ENCODE results near the gene POLN. TPM values are rescaled to one million over a fixed set of nuclear protein-coding genes. Genes with fewer than 3 reads are reported as not detected.

The POLN gene
- total and polyA plus RNA-seq, 2 experiments from 2014 or later: 1.8 to 4.0 TPM

DNA sequence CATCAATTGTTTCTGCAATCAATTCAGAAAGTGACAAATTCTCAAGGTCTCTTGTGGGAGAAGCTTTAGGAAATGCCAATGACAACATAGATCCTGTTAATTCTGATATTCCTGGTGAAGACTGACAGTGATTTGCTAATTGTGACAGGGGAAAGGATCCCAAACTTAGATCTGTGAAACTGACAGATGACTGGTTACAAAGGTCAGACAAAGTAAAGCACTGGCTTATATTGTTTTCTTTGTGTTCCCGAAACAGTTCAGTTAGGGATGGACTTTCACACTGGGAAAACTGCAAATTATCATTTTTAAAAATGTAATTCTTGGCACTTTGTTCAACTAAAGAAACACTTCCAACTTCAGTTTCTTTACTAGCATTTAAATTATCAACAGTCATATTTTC lies 152.7 kb downstream of the POLN start:
- H3K79me2 ChIP-seq (replicated peaks; ENCODE audit: insufficient read depth): no peaks in the 10 kb centered on the region
- no peaks in the 10 kb centered on the region; the same call in 2 of the 3 replicates for H3K36me3 Mint-ChIP-seq (ENCODE audit: low read depth)
- H3K9me3 Mint-ChIP-seq: no peaks in the 10 kb centered on the region
- no peaks in the 10 kb centered on the region for H3K36me3 ChIP-seq (ENCODE audit: insufficient read depth)
- H3K27ac ChIP-seq (ENCODE audit: low read depth): no peak overlapping the region
- peaks cover 5% of the 10 kb centered on the region for H3K27me3 Mint-ChIP-seq (ENCODE audit: insufficient read depth, low read depth, poor library complexity)
- no peak overlapping the region for H3K4me3 ChIP-seq
- no peaks in the 10 kb centered on the region for H3K4me1 ChIP-seq (ENCODE audit: insufficient read depth)
- H3K27ac Mint-ChIP-seq: no peak overlapping the region
- no peaks in the 10 kb centered on the region for H3F3A ChIP-seq (replicated peaks; ENCODE audit: low read depth)
- H2AFZ ChIP-seq: no peak overlapping the region
- ATAC-seq (no peak), DNase-seq (ENCODE audit: low spot score) (no peak)
- H3K4me2 ChIP-seq: no peak overlapping the region
- no peaks in the 10 kb centered on the region; the same call in 1 of the 2 replicates for H4K20me1 ChIP-seq (replicated peaks; ENCODE audit: insufficient read depth)
- TF ChIP-seq EZH2 (IDR thresholded peaks at IDR 0.05; ENCODE audit: low read depth, unreplicated experiment) (no peak), ZNF331 (CRISPR knock-in tag; IDR thresholded peaks at IDR 0.05; ENCODE audit: low read depth) (no peak), JUNB (IDR thresholded peaks at IDR 0.05; ENCODE audit: unreplicated experiment) (no peak), NANOG (IDR thresholded peaks at IDR 0.05; ENCODE audit: borderline replicate concordance) (no peak), STAT1 (IDR thresholded peaks at IDR 0.05; ENCODE audit: unreplicated experiment) (no peak), POLR2AphosphoS5 (IDR thresholded peaks at IDR 0.05; ENCODE audit: low read depth) (no peak), CREB1 (CRISPR knock-in tag; IDR thresholded peaks at IDR 0.05; ENCODE audit: low read depth) (no peak), ZNF114 (CRISPR knock-in tag; IDR thresholded peaks at IDR 0.05) (no peak)
- TF ChIP-seq, protein P1, sequence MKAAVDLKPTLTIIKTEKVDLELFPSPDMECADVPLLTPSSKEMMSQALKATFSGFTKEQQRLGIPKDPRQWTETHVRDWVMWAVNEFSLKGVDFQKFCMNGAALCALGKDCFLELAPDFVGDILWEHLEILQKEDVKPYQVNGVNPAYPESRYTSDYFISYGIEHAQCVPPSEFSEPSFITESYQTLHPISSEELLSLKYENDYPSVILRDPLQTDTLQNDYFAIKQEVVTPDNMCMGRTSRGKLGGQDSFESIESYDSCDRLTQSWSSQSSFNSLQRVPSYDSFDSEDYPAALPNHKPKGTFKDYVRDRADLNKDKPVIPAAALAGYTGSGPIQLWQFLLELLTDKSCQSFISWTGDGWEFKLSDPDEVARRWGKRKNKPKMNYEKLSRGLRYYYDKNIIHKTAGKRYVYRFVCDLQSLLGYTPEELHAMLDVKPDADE (IDR thresholded peaks at IDR 0.05): no peak
- TF ChIP-seq, protein P2, sequence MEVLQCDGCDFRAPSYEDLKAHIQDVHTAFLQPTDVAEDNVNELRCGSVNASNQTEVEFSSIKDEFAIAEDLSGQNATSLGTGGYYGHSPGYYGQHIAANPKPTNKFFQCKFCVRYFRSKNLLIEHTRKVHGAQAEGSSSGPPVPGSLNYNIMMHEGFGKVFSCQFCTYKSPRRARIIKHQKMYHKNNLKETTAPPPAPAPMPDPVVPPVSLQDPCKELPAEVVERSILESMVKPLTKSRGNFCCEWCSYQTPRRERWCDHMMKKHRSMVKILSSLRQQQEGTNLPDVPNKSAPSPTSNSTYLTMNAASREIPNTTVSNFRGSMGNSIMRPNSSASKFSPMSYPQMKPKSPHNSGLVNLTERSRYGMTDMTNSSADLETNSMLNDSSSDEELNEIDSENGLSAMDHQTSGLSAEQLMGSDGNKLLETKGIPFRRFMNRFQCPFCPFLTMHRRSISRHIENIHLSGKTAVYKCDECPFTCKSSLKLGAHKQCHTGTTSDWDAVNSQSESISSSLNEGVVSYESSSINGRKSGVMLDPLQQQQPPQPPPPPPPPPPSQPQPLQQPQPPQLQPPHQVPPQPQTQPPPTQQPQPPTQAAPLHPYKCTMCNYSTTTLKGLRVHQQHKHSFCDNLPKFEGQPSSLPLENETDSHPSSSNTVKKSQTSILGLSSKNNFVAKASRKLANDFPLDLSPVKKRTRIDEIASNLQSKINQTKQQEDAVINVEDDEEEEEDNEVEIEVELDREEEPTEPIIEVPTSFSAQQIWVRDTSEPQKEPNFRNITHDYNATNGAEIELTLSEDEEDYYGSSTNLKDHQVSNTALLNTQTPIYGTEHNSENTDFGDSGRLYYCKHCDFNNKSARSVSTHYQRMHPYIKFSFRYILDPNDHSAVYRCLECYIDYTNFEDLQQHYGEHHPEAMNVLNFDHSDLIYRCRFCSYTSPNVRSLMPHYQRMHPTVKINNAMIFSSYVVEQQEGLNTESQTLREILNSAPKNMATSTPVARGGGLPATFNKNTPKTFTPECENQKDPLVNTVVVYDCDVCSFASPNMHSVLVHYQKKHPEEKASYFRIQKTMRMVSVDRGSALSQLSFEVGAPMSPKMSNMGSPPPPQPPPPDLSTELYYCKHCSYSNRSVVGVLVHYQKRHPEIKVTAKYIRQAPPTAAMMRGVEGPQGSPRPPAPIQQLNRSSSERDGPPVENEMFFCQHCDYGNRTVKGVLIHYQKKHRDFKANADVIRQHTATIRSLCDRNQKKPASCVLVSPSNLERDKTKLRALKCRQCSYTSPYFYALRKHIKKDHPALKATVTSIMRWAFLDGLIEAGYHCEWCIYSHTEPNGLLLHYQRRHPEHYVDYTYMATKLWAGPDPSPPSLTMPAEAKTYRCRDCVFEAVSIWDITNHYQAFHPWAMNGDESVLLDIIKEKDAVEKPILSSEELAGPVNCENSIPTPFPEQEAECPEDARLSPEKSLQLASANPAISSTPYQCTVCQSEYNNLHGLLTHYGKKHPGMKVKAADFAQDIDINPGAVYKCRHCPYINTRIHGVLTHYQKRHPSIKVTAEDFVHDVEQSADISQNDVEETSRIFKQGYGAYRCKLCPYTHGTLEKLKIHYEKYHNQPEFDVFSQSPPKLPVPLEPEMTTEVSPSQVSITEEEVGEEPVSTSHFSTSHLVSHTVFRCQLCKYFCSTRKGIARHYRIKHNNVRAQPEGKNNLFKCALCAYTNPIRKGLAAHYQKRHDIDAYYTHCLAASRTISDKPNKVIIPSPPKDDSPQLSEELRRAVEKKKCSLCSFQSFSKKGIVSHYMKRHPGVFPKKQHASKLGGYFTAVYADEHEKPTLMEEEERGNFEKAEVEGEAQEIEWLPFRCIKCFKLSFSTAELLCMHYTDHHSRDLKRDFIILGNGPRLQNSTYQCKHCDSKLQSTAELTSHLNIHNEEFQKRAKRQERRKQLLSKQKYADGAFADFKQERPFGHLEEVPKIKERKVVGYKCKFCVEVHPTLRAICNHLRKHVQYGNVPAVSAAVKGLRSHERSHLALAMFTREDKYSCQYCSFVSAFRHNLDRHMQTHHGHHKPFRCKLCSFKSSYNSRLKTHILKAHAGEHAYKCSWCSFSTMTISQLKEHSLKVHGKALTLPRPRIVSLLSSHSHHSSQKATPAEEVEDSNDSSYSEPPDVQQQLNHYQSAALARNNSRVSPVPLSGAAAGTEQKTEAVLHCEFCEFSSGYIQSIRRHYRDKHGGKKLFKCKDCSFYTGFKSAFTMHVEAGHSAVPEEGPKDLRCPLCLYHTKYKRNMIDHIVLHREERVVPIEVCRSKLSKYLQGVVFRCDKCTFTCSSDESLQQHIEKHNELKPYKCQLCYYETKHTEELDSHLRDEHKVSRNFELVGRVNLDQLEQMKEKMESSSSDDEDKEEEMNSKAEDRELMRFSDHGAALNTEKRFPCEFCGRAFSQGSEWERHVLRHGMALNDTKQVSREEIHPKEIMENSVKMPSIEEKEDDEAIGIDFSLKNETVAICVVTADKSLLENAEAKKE (CRISPR knock-in tag; IDR thresholded peaks at IDR 0.05): no peak
- TF ChIP-seq, protein P3, sequence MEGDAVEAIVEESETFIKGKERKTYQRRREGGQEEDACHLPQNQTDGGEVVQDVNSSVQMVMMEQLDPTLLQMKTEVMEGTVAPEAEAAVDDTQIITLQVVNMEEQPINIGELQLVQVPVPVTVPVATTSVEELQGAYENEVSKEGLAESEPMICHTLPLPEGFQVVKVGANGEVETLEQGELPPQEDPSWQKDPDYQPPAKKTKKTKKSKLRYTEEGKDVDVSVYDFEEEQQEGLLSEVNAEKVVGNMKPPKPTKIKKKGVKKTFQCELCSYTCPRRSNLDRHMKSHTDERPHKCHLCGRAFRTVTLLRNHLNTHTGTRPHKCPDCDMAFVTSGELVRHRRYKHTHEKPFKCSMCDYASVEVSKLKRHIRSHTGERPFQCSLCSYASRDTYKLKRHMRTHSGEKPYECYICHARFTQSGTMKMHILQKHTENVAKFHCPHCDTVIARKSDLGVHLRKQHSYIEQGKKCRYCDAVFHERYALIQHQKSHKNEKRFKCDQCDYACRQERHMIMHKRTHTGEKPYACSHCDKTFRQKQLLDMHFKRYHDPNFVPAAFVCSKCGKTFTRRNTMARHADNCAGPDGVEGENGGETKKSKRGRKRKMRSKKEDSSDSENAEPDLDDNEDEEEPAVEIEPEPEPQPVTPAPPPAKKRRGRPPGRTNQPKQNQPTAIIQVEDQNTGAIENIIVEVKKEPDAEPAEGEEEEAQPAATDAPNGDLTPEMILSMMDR (conservative IDR thresholded peaks at IDR 0.05; ENCODE audit: low read depth in 2 of 2): no peak
- no peak overlapping the region for H3K4me3 Mint-ChIP-seq
- no peaks in the 10 kb centered on the region for H3K9me2 ChIP-seq (ENCODE audit: insufficient read depth)
- H3K27me3 ChIP-seq (ENCODE audit: insufficient read depth): no peaks in the 10 kb centered on the region
- H3K4me1 Mint-ChIP-seq: no peaks in the 10 kb centered on the region; the same call in 2 of the 3 replicates
